Psoas muscle (tissue), 8 donors: ENCODE data around the gene TMEM179B. TPM values are rescaled to one million over a fixed set of nuclear protein-coding genes. Genes with fewer than 3 reads are reported as not detected.

Experiments used
- ATAC-seq, 4 donors: fragments of 200-7000 bp; cut with Tn5 transposase; one replicate each; pipeline ENCODE4 v1.9.1; 2020; ENCODE audit warnings: moderate library complexity in 3 of 4, mild to moderate bottlenecking in 2 of 4
- DNase-seq, 2 donors: peaks; one replicate each; pipeline ENCODE4 v3.0.0-alpha.2; 2020
- H3K27ac ChIP-seq: fragments of 200-600 bp; one replicate; pipeline ENCODE4 v1.8.0; 2022
- H3K27me3 ChIP-seq, 3 donors: fragments of 200-600 bp in 1 of 3; one replicate each; pipeline versions ENCODE4 v1.6.1 to v1.8.0; 2013 to 2022; ENCODE audit warnings: low read length in 2 of 3, mild to moderate bottlenecking in 2 of 3, moderate library complexity in 1 of 3; ENCODE audit not compliant: insufficient read depth in 3 of 3
- H3K36me3 ChIP-seq, 2 donors: fragments of 200-600 bp in 1 of 2; one replicate each; pipeline versions ENCODE4 v1.6.1 to v1.8.0; 2013 to 2022; ENCODE audit warnings: low read depth in 1 of 2, mild to moderate bottlenecking in 1 of 2, moderate library complexity in 1 of 2; ENCODE audit not compliant: insufficient read depth in 1 of 2
- H3K4me1 ChIP-seq: fragments of 200-600 bp; one replicate; pipeline ENCODE4 v1.8.0; 2022
- H3K4me3 ChIP-seq: fragments of 200-600 bp; one replicate; pipeline ENCODE4 v1.8.0; 2022; ENCODE audit warnings: mild to moderate bottlenecking
- H3K9me3 ChIP-seq: fragments of 200-600 bp; one replicate; pipeline ENCODE4 v1.8.0; 2022
- WGBS, 3 donors: extraction: QIAGEN DNeasy Blood & Tissue Kit; methylation state at CpG; one replicate each; pipeline versions ENCODE4 v1.1.6 to v1.1.7; 2013; 5-methylcytosine and 5-hydroxymethylcytosine counted together
- intact Hi-C, 2 donors: fragments of 100-400 bp; cut with DNase I; formaldehyde crosslinking; loops; one replicate each; pipeline versions ENCODE4 v1.11.0 to v1.14.2; 2022
- polyA plus RNA-seq, 3 donors: library from polyadenylated mRNA; stranded (reverse); fragments of 200-250 nt; gene quantifications; one replicate each; pipeline ENCODE4 v1.2.3, GENCODE V29; 2013
- total RNA-seq, 4 donors: library from RNA; stranded (reverse); fragmentation: NEBNext Ultra II Directional in 2 of 4; extraction: Animal tissue kit (Norgen Biotek cat#: 25700) in 2 of 4; gene quantifications; one replicate each; pipeline versions ENCODE4 v1.2.1 to v1.2.4, GENCODE V29; 2021 to 2023
- TF ChIP-seq, protein P1 (sequence below): fragments of 200-600 bp; IDR thresholded peaks from one replicate; pipeline ENCODE4 v1.8.0; 2022; ENCODE audit warnings: antibody characterized with exemption
- donor health status: healthy with polysubstance abuse.
- donor health status: DM: no; HTN: no; CAD: no; lungs with moderate emphysema.
- donor health status: Bipolar disorder and iron deficiency.
- donor health status: healthy.
- donor health status: DM: yes; HTN: yes; CAD: no.
- donor health status: DM: no; HTN: no; CAD: no.
- donor health status: DM: no; HTN: no; CAD: no.
- donor health status: DM: yes; HTN: yes; CAD: no.

The TMEM179B gene
- total and polyA plus RNA-seq, 7 donors: 12.2 to 42.0 (median 18.5) TPM

DNA sequence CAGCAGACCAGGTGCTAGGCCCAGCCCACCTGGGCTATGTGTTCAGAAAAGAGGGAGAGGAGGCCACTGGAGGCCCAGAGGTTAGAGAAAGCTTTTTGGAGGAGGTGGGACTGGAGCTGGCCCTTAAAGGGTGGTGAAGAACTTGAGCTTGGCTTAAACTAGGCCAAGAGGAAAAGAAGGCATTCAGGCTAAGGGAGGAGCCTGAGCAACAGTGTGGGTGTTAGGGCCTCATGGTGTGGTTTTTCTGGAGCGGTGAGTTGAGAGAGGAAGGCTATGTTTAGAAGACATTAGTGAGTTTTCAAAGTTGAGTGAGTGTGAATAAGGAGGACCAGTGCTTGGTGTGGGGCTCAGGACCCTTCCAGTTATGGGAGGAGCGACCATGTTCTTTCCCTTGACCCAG is 9.8 kb upstream of the TMEM179B start:
- Histone ChIP-seq H3K9me3 (no peaks in the 10 kb centered on the region), H3K27ac (no peak overlapping the region), H3K27me3 (no peaks in the 10 kb centered on the region), H3K4me3 (no peak overlapping the region), H3K36me3 (peaks cover 0 to 73% of the 10 kb centered on the region in 2 donors), H3K4me1 (peaks cover 4% of the 10 kb centered on the region)
- DNase-seq (no peak), ATAC-seq (no peak)
- 90 to 93% (median 91%) methylated on average over 2 of the region's 2 CpGs for WGBS, 3 donors
- intact Hi-C loops: no loop called here
- TF ChIP-seq, protein P1, sequence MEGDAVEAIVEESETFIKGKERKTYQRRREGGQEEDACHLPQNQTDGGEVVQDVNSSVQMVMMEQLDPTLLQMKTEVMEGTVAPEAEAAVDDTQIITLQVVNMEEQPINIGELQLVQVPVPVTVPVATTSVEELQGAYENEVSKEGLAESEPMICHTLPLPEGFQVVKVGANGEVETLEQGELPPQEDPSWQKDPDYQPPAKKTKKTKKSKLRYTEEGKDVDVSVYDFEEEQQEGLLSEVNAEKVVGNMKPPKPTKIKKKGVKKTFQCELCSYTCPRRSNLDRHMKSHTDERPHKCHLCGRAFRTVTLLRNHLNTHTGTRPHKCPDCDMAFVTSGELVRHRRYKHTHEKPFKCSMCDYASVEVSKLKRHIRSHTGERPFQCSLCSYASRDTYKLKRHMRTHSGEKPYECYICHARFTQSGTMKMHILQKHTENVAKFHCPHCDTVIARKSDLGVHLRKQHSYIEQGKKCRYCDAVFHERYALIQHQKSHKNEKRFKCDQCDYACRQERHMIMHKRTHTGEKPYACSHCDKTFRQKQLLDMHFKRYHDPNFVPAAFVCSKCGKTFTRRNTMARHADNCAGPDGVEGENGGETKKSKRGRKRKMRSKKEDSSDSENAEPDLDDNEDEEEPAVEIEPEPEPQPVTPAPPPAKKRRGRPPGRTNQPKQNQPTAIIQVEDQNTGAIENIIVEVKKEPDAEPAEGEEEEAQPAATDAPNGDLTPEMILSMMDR: no peak

DNA sequence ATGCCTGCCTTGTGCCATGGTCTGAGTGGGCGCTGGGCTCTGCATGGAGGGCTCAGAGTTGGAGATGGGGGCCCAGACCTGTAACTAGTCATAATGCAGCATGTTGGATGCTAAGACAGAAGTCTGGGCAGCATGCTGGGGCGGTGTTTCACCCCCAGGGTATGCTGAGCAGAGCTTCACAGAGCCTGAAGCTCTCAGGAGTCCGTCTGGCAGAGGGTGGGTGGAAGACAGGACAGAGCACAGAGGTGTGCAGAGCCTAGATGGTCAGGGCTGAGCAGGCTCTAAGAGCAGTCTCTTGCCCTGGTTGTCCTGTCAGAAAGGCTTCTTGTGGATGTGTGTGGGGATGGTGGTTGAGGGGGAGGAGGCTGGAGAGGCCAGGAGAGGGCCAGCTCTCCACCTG is 8.8 kb upstream of the TMEM179B start:
- 85 to 93% (median 92%) methylated on average over 3 of the region's 3 CpGs for WGBS, 3 donors
- no peak for ATAC-seq
- TF ChIP-seq, protein P1: no peak

DNA sequence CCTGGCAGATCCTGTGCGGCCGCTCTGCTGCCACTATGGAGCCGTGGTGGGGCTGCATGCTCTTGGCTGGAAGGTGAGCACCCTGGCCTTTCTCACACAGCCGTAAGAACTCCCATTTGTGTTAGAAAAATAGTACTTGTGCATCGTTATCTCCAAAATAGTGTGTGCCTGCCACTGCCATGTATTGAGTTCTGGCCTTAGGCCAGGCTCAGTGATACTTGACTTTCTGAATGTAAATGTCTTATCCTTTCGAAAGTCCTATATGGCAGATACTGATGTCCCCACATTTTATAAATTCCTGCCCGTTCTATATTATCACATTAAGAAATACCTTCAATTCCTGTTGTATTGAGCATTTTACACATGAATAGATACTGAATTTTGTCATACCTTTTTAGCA is 4.4 kb upstream of the TMEM179B start:
- intact Hi-C loops: no loop called here
- no peak for ATAC-seq

More for the DNA sequence above, 8.8 kb upstream of the TMEM179B start:
- Histone ChIP-seq H3K27ac (no peak overlapping the region), H3K27me3 (no peaks in the 10 kb centered on the region), H3K36me3 (peaks cover 0 to 83% of the 10 kb centered on the region in 2 donors), H3K4me3 (no peak overlapping the region), H3K9me3 (no peaks in the 10 kb centered on the region), H3K4me1 (no peaks in the 10 kb centered on the region)
- no peak for DNase-seq
- intact Hi-C loops: no loop called here

DNA sequence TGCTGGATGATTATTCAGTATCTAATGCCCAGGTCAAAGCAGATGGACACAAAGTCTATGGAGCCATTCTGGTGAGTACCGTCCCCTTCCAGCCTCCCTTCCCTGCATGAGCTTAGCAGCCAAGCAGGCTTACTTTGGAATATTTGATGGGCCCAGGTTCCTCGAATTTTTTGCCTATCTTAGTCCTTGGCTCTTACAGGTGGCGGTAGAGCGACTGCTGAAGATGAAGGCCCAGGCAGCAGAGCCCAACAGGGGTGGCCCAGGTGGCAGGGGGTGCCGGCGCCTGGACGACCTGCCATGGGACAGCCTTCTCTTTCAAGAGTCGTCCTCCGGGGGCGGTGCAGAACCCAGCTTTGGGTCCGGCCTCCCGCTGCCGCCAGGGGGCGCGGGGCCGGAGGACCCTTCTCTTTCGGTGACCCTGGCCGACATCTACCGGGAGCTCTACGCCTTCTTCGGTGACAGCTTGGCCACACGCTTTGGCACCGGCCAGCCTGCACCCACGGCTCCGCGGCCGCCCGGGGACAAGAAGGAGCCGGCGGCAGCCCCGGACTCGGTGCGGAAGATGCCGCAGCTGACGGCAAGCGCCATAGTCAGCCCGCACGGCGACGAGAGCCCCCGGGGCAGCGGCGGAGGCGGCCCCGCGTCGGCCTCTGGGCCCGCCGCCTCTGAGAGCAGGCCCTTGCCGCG is 741 bp upstream of the TMEM179B start:
- peak; percentile 80 to 84 (median 84) for ATAC-seq
- H3K27ac ChIP-seq: peak overlapping the region; percentile 99

More for the DNA sequence above, 4.4 kb upstream of the TMEM179B start:
- Histone ChIP-seq H3K4me1 (peaks cover 9% of the 10 kb centered on the region), H3K9me3 (no peaks in the 10 kb centered on the region), H3K27ac (no peak overlapping the region), H3K27me3 (no peaks in the 10 kb centered on the region), H3K4me3 (no peak overlapping the region), H3K36me3 (peaks cover 0 to 84% of the 10 kb centered on the region in 2 donors)
- DNase-seq: no peak
- TF ChIP-seq, protein P1: no peak
- WGBS, 3 donors: 91 to 95% (median 93%) methylated on average over 7 of the region's 7 CpGs

More for the DNA sequence above, 741 bp upstream of the TMEM179B start:
- peaks cover 34% of the 10 kb centered on the region for H3K4me1 ChIP-seq
- peak; percentile 91 to 95 for DNase-seq
- WGBS, 3 donors: 0 to 3% (median 1%) methylated on average over 30 to 51 of the region's 51 CpGs
- no peaks in the 10 kb centered on the region for H3K9me3 ChIP-seq
- TF ChIP-seq, protein P1: peak; percentile 93
- H3K27me3 ChIP-seq: no peaks in the 10 kb centered on the region
- H3K4me3 ChIP-seq: peak overlapping the region; percentile 97
- H3K36me3 ChIP-seq: peaks cover 0 to 73% of the 10 kb centered on the region in 2 donors
- intact Hi-C loops: loop anchor here (2.0 to 5.0 kb wide), 3 partner anchors 46 to 76 kb away; partner anchors contain the start of genes STX5 (in 1 of the 2) and TEX54 (in 1 of the 2)
